ENCODE measurements around the gene MAGEE2.
"Not testable (repeated sequence)": the region's sequence is repeated elsewhere in the genome, so short reads cannot be mapped to it uniquely, and the experiment has no call there.

MAGEE2 gene

GRCh38 chrX:75784680-75785491 lies at the start of gene MAGEE2:
MAGEE2 (minus strand) TSS chrX:75785254; CDS start chrX:75785051, 203 bp downstream.
- peak; percentile 77 for DNase-seq

GRCh38 chrX:75786290-75786689 lies 1.2 kb upstream of the MAGEE2 start:
- no peak for DNase-seq

GRCh38 chrX:75781611-75782010 lies 3.4 kb downstream of the MAGEE2 start:
- DNase-seq: peak; percentile 71

- not testable (repeated sequence) for DNase-seq
Observed at GRCh38 chrX:75768063-75768462, 17.0 kb downstream of the MAGEE2 start.

GRCh38 chrX:75748431-75748830 lies 36.6 kb downstream of the MAGEE2 start:
- peak; percentile 1 for DNase-seq

GRCh38 chrX:75746891-75747639 lies 38.0 kb downstream of the MAGEE2 start:
- DNase-seq: peak; percentile 44

All from retina (tissue), 1 donor.